ENCODE measurements around the gene WDR59. TPM values are rescaled to one million over a fixed set of nuclear protein-coding genes. Genes with fewer than 3 reads are reported as not detected.
"Not testable (repeated sequence)": the region's sequence is repeated elsewhere in the genome, so short reads cannot be mapped to it uniquely, and the experiment has no call there.

The WDR59 gene
- total and polyA plus RNA-seq, 4 donors, result 11.2 to 60.1 (median 32.0) TPM

GRCh38 chr16:74844041-74844980, 140.6 kb downstream of the WDR59 start:
- ATAC-seq (ENCODE audit: insufficient read depth, low FRiP score) (no peak), DNase-seq (no peak)
- Histone ChIP-seq H3K4me1 (ENCODE audit: control insufficient read depth in 5 of 5, insufficient read depth in 5 of 5, low read length in 5 of 5) (no peaks in the 10 kb centered on the region), H3K27me3 (ENCODE audit: control insufficient read depth in 3 of 3, insufficient read depth in 3 of 3, low read length in 2 of 3) (no peaks in the 10 kb centered on the region), H3K4me3 (no peak overlapping the region), H3K27ac (ENCODE audit: low read depth in 1 of 2, low read length in 1 of 2) (no peak overlapping the region), H3K9me3 (ENCODE audit: control insufficient read depth in 4 of 4, insufficient read depth in 3 of 4, low read length in 3 of 4) (no peaks in the 10 kb centered on the region), H3K9ac (ENCODE audit: insufficient read depth in 1 of 2, low read length in 2 of 2) (no peak overlapping the region), H3K36me3 (ENCODE audit: control insufficient read depth in 4 of 4, insufficient read depth in 4 of 4, low read length in 4 of 4) (no peaks in the 10 kb centered on the region)
- TF ChIP-seq CTCF (IDR thresholded peaks at IDR 0.05; ENCODE audit: control extremely low read depth, extremely low read depth), result no peak
- 81 to 85% methylated on average over 20 of the region's 20 CpGs for WGBS, 2 donors

- not testable (repeated sequence) for DNase-seq; H3K4me3 ChIP-seq; H3K27ac ChIP-seq (ENCODE audit: low read depth in 1 of 2, low read length in 1 of 2); H3K4me1 ChIP-seq (ENCODE audit: control insufficient read depth in 5 of 5, insufficient read depth in 5 of 5, low read length in 5 of 5); H3K27me3 ChIP-seq (ENCODE audit: control insufficient read depth in 3 of 3, insufficient read depth in 3 of 3, low read length in 2 of 3); H3K36me3 ChIP-seq (ENCODE audit: control insufficient read depth in 4 of 4, insufficient read depth in 4 of 4, low read length in 4 of 4); ATAC-seq (ENCODE audit: insufficient read depth, low FRiP score); H3K9ac ChIP-seq (ENCODE audit: insufficient read depth in 1 of 2, low read length in 2 of 2); H3K9me3 ChIP-seq (ENCODE audit: control insufficient read depth in 4 of 4, insufficient read depth in 3 of 4, low read length in 3 of 4)
- WGBS, 2 donors, result 90 to 93% methylated on average over 14 of the region's 14 CpGs
These were observed 141.4 kb downstream of the WDR59 start for GRCh38 chr16:74843381-74844035.

- TF ChIP-seq CTCF (IDR thresholded peaks at IDR 0.05; ENCODE audit: control extremely low read depth, extremely low read depth), result no peak
- H3K9me3 ChIP-seq (ENCODE audit: control insufficient read depth in 4 of 4, insufficient read depth in 3 of 4, low read length in 3 of 4), result no peaks in the 10 kb centered on the region
- no peak for ATAC-seq (ENCODE audit: insufficient read depth, low FRiP score)
- no peak overlapping the region for H3K9ac ChIP-seq (ENCODE audit: insufficient read depth in 1 of 2, low read length in 2 of 2)
- no peak overlapping the region for H3K27ac ChIP-seq (ENCODE audit: low read depth in 1 of 2, low read length in 1 of 2)
- H3K4me1 ChIP-seq (ENCODE audit: control insufficient read depth in 5 of 5, insufficient read depth in 5 of 5, low read length in 5 of 5), result no peaks in the 10 kb centered on the region
- no peaks in the 10 kb centered on the region for H3K27me3 ChIP-seq (ENCODE audit: control insufficient read depth in 3 of 3, insufficient read depth in 3 of 3, low read length in 2 of 3)
- no peak overlapping the region for H3K4me3 ChIP-seq
- no peaks in the 10 kb centered on the region for H3K36me3 ChIP-seq (ENCODE audit: control insufficient read depth in 4 of 4, insufficient read depth in 4 of 4, low read length in 4 of 4)
- DNase-seq, result no peak
- 50 to 51% methylated on average over 6 of the region's 6 CpGs for WGBS, 2 donors
These were observed 142.5 kb downstream of the WDR59 start for GRCh38 chr16:74842413-74842812.

GRCh38 chr16:74841904-74842303, 143.0 kb downstream of the WDR59 start:
- 74 to 87% methylated on average over 3 of the region's 3 CpGs for WGBS, 2 donors
- H3K9ac ChIP-seq (ENCODE audit: insufficient read depth in 1 of 2, low read length in 2 of 2), result no peak overlapping the region
- no peaks in the 10 kb centered on the region for H3K27me3 ChIP-seq (ENCODE audit: control insufficient read depth in 3 of 3, insufficient read depth in 3 of 3, low read length in 2 of 3)
- no peak for DNase-seq
- no peak overlapping the region for H3K27ac ChIP-seq (ENCODE audit: low read depth in 1 of 2, low read length in 1 of 2)
- H3K4me1 ChIP-seq (ENCODE audit: control insufficient read depth in 5 of 5, insufficient read depth in 5 of 5, low read length in 5 of 5), result no peaks in the 10 kb centered on the region
- H3K9me3 ChIP-seq (ENCODE audit: control insufficient read depth in 4 of 4, insufficient read depth in 3 of 4, low read length in 3 of 4), result no peaks in the 10 kb centered on the region
- no peaks in the 10 kb centered on the region for H3K36me3 ChIP-seq (ENCODE audit: control insufficient read depth in 4 of 4, insufficient read depth in 4 of 4, low read length in 4 of 4)
- no peak overlapping the region for H3K4me3 ChIP-seq
- no peak for TF ChIP-seq CTCF (IDR thresholded peaks at IDR 0.05; ENCODE audit: control extremely low read depth, extremely low read depth)
- ATAC-seq (ENCODE audit: insufficient read depth, low FRiP score), result no peak
